ENCODE measurements around the gene KAZN. TPM values are rescaled to one million over a fixed set of nuclear protein-coding genes. Genes with fewer than 3 reads are reported as not detected.

Gene KAZN
- polyA plus RNA-seq, 2 of the 4 experiments (the other 2 are of a cell fraction) = 1.3 to 1.9 TPM

- FAIRE-seq = no peak
- H3K4me2 ChIP-seq = no peak overlapping the region
- H3K9me3 ChIP-seq = no peaks in the 10 kb centered on the region
- H3K27ac ChIP-seq = no peak overlapping the region
- H3K4me3 ChIP-seq = no peak overlapping the region
- H3K4me1 ChIP-seq = no peaks in the 10 kb centered on the region
- ATAC-seq = no peak
- no peak for DNase-seq (ENCODE audit: low read depth in 1 of 2, low spot score in 1 of 2)
- WGBS (ENCODE audit: missing lambda C conversion rate) = 25% methylated on average over 4 of the region's 7 CpGs
- ChIA-PET POLR2A (no interaction called here), CTCF (no interaction called here)
- no peak for TF ChIP-seq POLR2A (IDR thresholded peaks at IDR 0.05; ENCODE audit: low read length)
- TF ChIP-seq HDAC2 (IDR thresholded peaks at IDR 0.05) = no peak
- TF ChIP-seq, protein P1, sequence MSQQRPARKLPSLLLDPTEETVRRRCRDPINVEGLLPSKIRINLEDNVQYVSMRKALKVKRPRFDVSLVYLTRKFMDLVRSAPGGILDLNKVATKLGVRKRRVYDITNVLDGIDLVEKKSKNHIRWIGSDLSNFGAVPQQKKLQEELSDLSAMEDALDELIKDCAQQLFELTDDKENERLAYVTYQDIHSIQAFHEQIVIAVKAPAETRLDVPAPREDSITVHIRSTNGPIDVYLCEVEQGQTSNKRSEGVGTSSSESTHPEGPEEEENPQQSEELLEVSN (IDR thresholded peaks at IDR 0.05; ENCODE audit: borderline replicate concordance, low read depth) = no peak
- TF ChIP-seq, protein P2, sequence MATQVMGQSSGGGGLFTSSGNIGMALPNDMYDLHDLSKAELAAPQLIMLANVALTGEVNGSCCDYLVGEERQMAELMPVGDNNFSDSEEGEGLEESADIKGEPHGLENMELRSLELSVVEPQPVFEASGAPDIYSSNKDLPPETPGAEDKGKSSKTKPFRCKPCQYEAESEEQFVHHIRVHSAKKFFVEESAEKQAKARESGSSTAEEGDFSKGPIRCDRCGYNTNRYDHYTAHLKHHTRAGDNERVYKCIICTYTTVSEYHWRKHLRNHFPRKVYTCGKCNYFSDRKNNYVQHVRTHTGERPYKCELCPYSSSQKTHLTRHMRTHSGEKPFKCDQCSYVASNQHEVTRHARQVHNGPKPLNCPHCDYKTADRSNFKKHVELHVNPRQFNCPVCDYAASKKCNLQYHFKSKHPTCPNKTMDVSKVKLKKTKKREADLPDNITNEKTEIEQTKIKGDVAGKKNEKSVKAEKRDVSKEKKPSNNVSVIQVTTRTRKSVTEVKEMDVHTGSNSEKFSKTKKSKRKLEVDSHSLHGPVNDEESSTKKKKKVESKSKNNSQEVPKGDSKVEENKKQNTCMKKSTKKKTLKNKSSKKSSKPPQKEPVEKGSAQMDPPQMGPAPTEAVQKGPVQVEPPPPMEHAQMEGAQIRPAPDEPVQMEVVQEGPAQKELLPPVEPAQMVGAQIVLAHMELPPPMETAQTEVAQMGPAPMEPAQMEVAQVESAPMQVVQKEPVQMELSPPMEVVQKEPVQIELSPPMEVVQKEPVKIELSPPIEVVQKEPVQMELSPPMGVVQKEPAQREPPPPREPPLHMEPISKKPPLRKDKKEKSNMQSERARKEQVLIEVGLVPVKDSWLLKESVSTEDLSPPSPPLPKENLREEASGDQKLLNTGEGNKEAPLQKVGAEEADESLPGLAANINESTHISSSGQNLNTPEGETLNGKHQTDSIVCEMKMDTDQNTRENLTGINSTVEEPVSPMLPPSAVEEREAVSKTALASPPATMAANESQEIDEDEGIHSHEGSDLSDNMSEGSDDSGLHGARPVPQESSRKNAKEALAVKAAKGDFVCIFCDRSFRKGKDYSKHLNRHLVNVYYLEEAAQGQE (IDR thresholded peaks at IDR 0.05) = no peak
Observed at GRCh38 chr1:14553711-14554110, 44.8 kb upstream of the KAZN start.

DNA sequence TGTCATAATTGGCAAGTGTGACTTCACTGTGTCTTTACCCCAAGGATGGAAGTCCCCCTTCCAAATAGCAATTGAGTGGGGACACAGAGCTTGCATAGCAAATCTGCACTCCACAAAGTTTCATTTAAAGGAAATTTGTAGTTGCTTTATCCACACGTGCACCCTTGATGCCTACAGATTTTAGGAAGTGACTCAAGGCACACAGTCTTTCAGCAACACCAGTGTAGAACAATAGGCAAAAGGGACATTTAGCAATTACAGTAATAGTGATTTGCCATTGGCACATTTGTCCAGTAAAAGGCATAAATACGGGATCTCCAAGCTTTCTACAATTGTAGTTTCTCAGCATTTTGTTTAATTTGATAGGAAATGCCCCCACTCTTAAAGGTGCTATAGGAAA lies 43.4 kb upstream of the KAZN start:
- TF ChIP-seq BHLHE40 (IDR thresholded peaks at IDR 0.05; ENCODE audit: low read depth, low read length) (no peak), SREBF2 (IDR thresholded peaks at IDR 0.05) (no peak), RARB (CRISPR knock-in tag; IDR thresholded peaks at IDR 0.05) (no peak), HEYL (CRISPR knock-in tag; IDR thresholded peaks at IDR 0.05) (no peak), PHF8 (IDR thresholded peaks at IDR 0.05; ENCODE audit: borderline replicate concordance, low read depth) (no peak), CEBPB (IDR thresholded peaks at IDR 0.05) (no peak), ZFP36 (IDR thresholded peaks at IDR 0.05; ENCODE audit: borderline replicate concordance, partially characterized antibody) (no peak), NFE2L2 (conservative IDR thresholded peaks at IDR 0.05; ENCODE audit: low read length) (no peak)

DNA sequence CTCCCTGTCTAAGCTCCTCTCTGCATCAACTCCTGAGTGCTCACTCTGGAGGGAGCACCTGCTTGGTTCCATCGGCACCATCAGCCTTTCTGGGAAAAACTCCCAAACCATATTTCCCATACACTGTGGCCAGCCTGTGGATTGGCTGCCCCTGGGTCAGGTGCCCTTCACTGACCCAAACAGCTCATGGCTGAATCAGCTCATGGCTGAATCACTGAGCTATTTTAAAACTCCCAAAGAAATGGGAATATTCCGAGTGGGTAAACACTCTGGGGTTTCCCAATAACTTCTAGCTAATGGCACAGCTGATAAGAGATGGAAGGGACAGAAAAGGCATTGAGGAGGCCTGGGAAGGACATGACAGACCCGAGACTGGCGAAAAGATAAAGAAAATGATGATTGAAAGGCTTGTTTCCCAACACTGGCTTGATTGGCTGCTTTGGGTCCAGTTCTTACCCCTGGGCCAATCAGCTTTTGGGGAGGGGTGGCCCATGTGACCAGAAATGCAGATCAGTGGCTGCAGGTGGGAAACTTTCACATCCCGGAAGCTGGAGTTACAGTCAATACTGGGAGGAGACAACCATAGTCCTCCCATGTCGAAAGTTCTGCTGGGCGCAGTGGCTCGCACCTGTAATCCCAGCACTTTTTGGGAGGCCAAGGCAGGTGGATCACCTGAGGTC lies 37.3 kb upstream of the KAZN start:
- ATAC-seq (no peak), FAIRE-seq (no peak), DNase-seq (ENCODE audit: low read depth in 1 of 2, low spot score in 1 of 2) (no peak)
- H3K4me1 ChIP-seq = no peaks in the 10 kb centered on the region
- TF ChIP-seq PBX3 (IDR thresholded peaks at IDR 0.05) = no peak
- no peak for TF ChIP-seq CEBPB (IDR thresholded peaks at IDR 0.05)
- TF ChIP-seq, protein P1 (IDR thresholded peaks at IDR 0.05; ENCODE audit: borderline replicate concordance, low read depth) = no peak
- no peak for TF ChIP-seq TFCP2L1 (CRISPR knock-in tag; IDR thresholded peaks at IDR 0.05)
- TF ChIP-seq MYC (IDR thresholded peaks at IDR 0.05; ENCODE audit: borderline replicate concordance, low read length) = no peak
- TF ChIP-seq, protein P3, sequence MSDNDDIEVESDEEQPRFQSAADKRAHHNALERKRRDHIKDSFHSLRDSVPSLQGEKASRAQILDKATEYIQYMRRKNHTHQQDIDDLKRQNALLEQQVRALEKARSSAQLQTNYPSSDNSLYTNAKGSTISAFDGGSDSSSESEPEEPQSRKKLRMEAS (IDR thresholded peaks at IDR 0.05) = no peak
- no peak for TF ChIP-seq FOSL2 (IDR thresholded peaks at IDR 0.05)
- no peak for TF ChIP-seq FOSL2 (CRISPR knock-in tag; IDR thresholded peaks at IDR 0.05)
- TF ChIP-seq GATA3 (IDR thresholded peaks at IDR 0.05; ENCODE audit: borderline replicate concordance) = no peak
- no peak for TF ChIP-seq HOXA7 (CRISPR knock-in tag; IDR thresholded peaks at IDR 0.05)
- TF ChIP-seq MAFK (IDR thresholded peaks at IDR 0.05; ENCODE audit: partially characterized antibody) = no peak
- TF ChIP-seq HEYL (CRISPR knock-in tag; IDR thresholded peaks at IDR 0.05) = no peak
- no peak for TF ChIP-seq RARB (CRISPR knock-in tag; IDR thresholded peaks at IDR 0.05)
- TF ChIP-seq KDM5A (IDR thresholded peaks at IDR 0.05) = no peak
- no peak for TF ChIP-seq USF2 (IDR thresholded peaks at IDR 0.05)
- TF ChIP-seq RFX5 (IDR thresholded peaks at IDR 0.05) = no peak
- no peak for TF ChIP-seq TP53 (CRISPR knock-in tag; IDR thresholded peaks at IDR 0.05)
- ChIA-PET POLR2A (no interaction called here), CTCF (no interaction called here)
- H3K9me3 ChIP-seq = no peaks in the 10 kb centered on the region
- H3K4me3 ChIP-seq = no peak overlapping the region
- no peak overlapping the region for H3K4me2 ChIP-seq
- H3K27ac ChIP-seq = no peak overlapping the region
- 43% methylated on average over 8 of the region's 8 CpGs for WGBS (ENCODE audit: missing lambda C conversion rate)

More for the DNA sequence above, 43.4 kb upstream of the KAZN start:
- no peak for ATAC-seq
- H3K4me2 ChIP-seq = no peak overlapping the region
- H3K27ac ChIP-seq = no peak overlapping the region
- H3K4me1 ChIP-seq = no peaks in the 10 kb centered on the region
- WGBS (ENCODE audit: missing lambda C conversion rate) = 3% methylated on average over 2 of the region's 2 CpGs
- POLR2A ChIA-PET = no interaction called here
- H3K9me3 ChIP-seq = no peaks in the 10 kb centered on the region
- no peak for DNase-seq (ENCODE audit: low read depth in 1 of 2, low spot score in 1 of 2)
- CTCF ChIA-PET = no interaction called here
- no peak overlapping the region for H3K4me3 ChIP-seq
- no peak for FAIRE-seq

Data from A549 (cell line).